Stomach (tissue), 9 donors: ENCODE measurements around the gene CFAP298. TPM values are rescaled to one million over a fixed set of nuclear protein-coding genes. Genes with fewer than 3 reads are reported as not detected.

Experiments used
- DNase-seq, 2 donors: peaks; one replicate each; pipeline versions ENCODE4 v3.0.0 to v3.0.0-alpha.2; 2013 to 2019
- H3K27ac ChIP-seq, 5 donors: fragments of 200-600 bp in 4 of 5; sonication (generic) in 4 of 5; one replicate each; pipeline ENCODE4 v1.5.1; 2013 to 2019; ENCODE audit warnings: mild to moderate bottlenecking in 1 of 5, moderate library complexity in 1 of 5
- H3K27me3 ChIP-seq, 3 donors: fragments of 200-600 bp; sonication (generic); one replicate each; pipeline ENCODE4 v1.5.1; 2017 to 2019; ENCODE audit warnings: mixed run types in 1 of 3
- H3K36me3 ChIP-seq, 4 donors: fragments of 200-600 bp; sonication (generic); 1 replicate in 3 of 4; 2 replicates in 1 of 4; pipeline ENCODE4 v1.5.1; 2016 to 2019
- H3K4me1 ChIP-seq, 4 donors: fragments of 200-600 bp; sonication (generic); one replicate each; pipeline ENCODE4 v1.5.1; 2016 to 2019
- H3K4me3 ChIP-seq, 4 donors: fragments of 200-600 bp; sonication (generic) in 3 of 4; one replicate each; pipeline ENCODE4 v1.5.1; 2016 to 2019; ENCODE audit warnings: mild to moderate bottlenecking in 1 of 4
- H3K9me3 ChIP-seq, 4 donors: fragments of 200-600 bp; sonication (generic); one replicate each; pipeline ENCODE4 v1.5.1; 2016 to 2019
- EP300 ChIP-seq: sonication (generic); formaldehyde crosslinking; IDR thresholded peaks from one replicate; pipeline ENCODE4 v1.6.1; 2017; ENCODE audit warnings: antibody characterized with exemption
- POLR2A ChIP-seq, 4 donors: fragments of 450-650 bp; IDR thresholded peaks; one replicate each; pipeline ENCODE4 v1.6.1; 2016; ENCODE audit warnings: antibody characterized with exemption in 4 of 4, control low read depth in 2 of 4, mild to moderate bottlenecking in 1 of 4, moderate library complexity in 1 of 4
- POLR2AphosphoS5 ChIP-seq, 3 donors: sonication (generic); formaldehyde crosslinking; IDR thresholded peaks; one replicate each; pipeline ENCODE4 v1.6.1; 2016; ENCODE audit warnings: antibody characterized with exemption in 3 of 3
- WGBS, 5 donors: extraction: QIAGEN DNeasy Blood & Tissue Kit in 3 of 5; methylation state at CpG; one replicate each; pipeline versions ENCODE4 v1.1.5 to v1.1.7; 2013 to 2018; 5-methylcytosine and 5-hydroxymethylcytosine counted together
- intact Hi-C: fragments of 100-400 bp; cut with DNase I; formaldehyde crosslinking; loops from one replicate; pipeline ENCODE4 v1.15.1; 2023; ENCODE audit warnings: low total_unique reads
- polyA plus RNA-seq, 3 donors: library from polyadenylated mRNA; stranded (reverse); fragments of 200-250 nt; gene quantifications; one replicate each; pipeline ENCODE4 v1.2.3, GENCODE V29; 2013
- total RNA-seq, 5 donors: library from RNA; depleted of rRNA; stranded (reverse); fragments of >200 nt; gene quantifications; one replicate each; pipeline versions ENCODE4 v1.1.0 to v1.2.3, GENCODE V29; 2014 to 2016
- TF ChIP-seq, protein P1 (sequence below), 7 experiments: fragments of 450-650 bp in 4 of 7; fragments of 200-600 bp in 3 of 7; sonication (generic) in 3 of 7; IDR thresholded peaks; one replicate each; pipeline ENCODE4 v1.5.1; 2016 to 2019; ENCODE audit warnings: antibody characterized with exemption in 7 of 7, control low read depth in 2 of 7, mild to moderate bottlenecking in 1 of 7
- donor health status: healthy with polysubstance abuse.
- donor health status: Bipolar disorder and iron deficiency.
- donor health status: healthy.

The CFAP298 gene
- total and polyA plus RNA-seq, 8 donors: 0.87 to 61.8 (median 29.5) TPM

DNA sequence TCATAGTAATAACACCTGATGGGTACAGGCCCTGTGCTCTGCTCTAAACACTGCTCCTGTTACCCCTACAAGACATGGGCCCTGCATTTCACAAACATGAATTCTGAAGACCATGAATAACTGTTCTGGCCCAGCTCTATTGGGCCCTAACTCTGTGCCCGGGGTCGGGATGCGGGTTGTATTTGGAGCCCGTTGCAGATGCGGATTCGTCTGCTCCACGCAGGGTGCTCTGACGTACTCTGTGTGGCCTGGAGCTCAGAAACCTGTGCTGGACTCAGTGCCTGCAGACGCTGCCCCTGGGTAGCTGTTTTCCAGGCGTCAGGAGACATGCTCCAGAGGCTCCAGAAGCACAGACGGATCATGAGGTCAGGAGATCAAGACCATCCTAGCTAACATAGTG lies 16.7 kb downstream of the CFAP298 start:
- Histone ChIP-seq H3K27ac (no peak overlapping the region), H3K4me1 (peaks cover 0 to 9% (median 7%) of the 10 kb centered on the region in 4 donors), H3K27me3 (no peaks in the 10 kb centered on the region), H3K4me3 (no peak overlapping the region), H3K9me3 (no peaks in the 10 kb centered on the region), H3K36me3 (peaks cover 0 to 26% (median 21%) of the 10 kb centered on the region in 4 donors)
- 88 to 96% (median 91%) methylated on average over 4 to 11 of the region's 11 CpGs for WGBS, 5 donors
- intact Hi-C loops: no loop called here
- TF ChIP-seq POLR2A (IDR thresholded peaks at IDR 0.05) (no peak), EP300 (no peak), POLR2AphosphoS5 (IDR thresholded peaks at IDR 0.05) (no peak)
- no peak for DNase-seq

DNA sequence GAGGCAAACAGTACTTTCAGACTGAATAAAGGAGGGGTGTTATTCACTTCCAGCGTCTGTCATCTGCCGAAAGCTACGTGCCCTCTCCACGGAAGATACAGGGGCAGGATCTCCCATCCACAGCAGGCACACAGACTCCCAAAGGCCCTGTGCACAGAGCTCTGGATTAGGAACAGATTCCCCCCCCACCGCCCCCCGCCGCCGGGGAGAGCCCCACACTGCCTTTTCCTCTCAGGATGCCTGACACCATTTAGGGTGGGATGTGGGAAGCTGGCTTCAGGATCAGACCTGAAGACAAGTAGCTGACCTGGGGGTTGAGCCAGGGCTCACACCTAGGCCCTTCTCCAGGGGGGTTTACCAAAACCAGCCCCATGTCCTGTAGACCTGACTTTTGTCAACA lies 18.5 kb downstream of the CFAP298 start:
- no peak for TF ChIP-seq POLR2A (IDR thresholded peaks at IDR 0.05)
- no peak for TF ChIP-seq POLR2AphosphoS5 (IDR thresholded peaks at IDR 0.05)
- Histone ChIP-seq H3K4me1 (peaks cover 0 to 9% (median 7%) of the 10 kb centered on the region in 4 donors), H3K27me3 (no peaks in the 10 kb centered on the region), H3K4me3 (no peak overlapping the region), H3K27ac (no peak overlapping the region), H3K9me3 (no peaks in the 10 kb centered on the region), H3K36me3 (peaks cover 0 to 8% (median 4%) of the 10 kb centered on the region in 4 donors)
- intact Hi-C loops: no loop called here
- 60 to 75% (median 72%) methylated on average over 8 of the region's 8 CpGs for WGBS, 5 donors
- DNase-seq: no peak

DNA sequence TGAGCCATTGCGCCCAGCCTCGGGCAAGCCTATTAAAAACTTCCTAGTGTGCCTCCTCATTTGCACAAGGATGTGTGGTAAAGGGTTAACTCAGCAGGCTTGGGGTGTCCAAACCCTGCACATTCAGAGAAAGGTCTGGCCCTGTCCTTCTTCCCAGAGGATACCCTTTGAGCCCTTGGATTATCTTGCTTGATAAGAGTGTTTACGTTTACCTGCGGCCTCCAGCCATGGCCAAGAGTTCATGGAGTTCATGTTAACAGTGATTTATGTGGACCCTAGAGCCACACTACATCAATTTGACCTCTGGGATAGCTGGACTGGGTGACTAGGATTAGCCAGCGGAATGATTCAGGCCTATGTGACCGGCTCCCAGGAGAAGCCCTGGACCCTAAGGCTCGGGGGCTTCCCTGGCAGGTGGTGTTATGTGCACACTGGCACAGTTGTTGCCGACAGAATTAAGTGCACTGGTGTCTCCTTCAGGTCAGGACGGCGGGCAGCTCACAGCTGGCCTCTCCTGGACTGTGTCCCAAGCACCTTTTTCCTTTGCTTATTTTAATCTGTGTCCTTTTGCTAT lies 19.2 kb downstream of the CFAP298 start:
- Histone ChIP-seq H3K36me3 (peaks cover 0 to 8% (median 0%) of the 10 kb centered on the region in 4 donors), H3K9me3 (no peaks in the 10 kb centered on the region), H3K4me3 (no peak overlapping the region), H3K4me1 (peaks cover 0 to 9% (median 7%) of the 10 kb centered on the region in 4 donors), H3K27ac (no peak overlapping the region), H3K27me3 (no peaks in the 10 kb centered on the region)
- no peak for TF ChIP-seq POLR2AphosphoS5 (IDR thresholded peaks at IDR 0.05)
- TF ChIP-seq POLR2A (IDR thresholded peaks at IDR 0.05): no peak
- TF ChIP-seq, protein P1, sequence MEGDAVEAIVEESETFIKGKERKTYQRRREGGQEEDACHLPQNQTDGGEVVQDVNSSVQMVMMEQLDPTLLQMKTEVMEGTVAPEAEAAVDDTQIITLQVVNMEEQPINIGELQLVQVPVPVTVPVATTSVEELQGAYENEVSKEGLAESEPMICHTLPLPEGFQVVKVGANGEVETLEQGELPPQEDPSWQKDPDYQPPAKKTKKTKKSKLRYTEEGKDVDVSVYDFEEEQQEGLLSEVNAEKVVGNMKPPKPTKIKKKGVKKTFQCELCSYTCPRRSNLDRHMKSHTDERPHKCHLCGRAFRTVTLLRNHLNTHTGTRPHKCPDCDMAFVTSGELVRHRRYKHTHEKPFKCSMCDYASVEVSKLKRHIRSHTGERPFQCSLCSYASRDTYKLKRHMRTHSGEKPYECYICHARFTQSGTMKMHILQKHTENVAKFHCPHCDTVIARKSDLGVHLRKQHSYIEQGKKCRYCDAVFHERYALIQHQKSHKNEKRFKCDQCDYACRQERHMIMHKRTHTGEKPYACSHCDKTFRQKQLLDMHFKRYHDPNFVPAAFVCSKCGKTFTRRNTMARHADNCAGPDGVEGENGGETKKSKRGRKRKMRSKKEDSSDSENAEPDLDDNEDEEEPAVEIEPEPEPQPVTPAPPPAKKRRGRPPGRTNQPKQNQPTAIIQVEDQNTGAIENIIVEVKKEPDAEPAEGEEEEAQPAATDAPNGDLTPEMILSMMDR (IDR thresholded peaks at IDR 0.05): no peak
- TF ChIP-seq EP300: no peak
- WGBS, 5 donors: 27 to 39% (median 29%) methylated on average over 10 of the region's 10 CpGs
- no peak for DNase-seq
- intact Hi-C loops: no loop called here

DNA sequence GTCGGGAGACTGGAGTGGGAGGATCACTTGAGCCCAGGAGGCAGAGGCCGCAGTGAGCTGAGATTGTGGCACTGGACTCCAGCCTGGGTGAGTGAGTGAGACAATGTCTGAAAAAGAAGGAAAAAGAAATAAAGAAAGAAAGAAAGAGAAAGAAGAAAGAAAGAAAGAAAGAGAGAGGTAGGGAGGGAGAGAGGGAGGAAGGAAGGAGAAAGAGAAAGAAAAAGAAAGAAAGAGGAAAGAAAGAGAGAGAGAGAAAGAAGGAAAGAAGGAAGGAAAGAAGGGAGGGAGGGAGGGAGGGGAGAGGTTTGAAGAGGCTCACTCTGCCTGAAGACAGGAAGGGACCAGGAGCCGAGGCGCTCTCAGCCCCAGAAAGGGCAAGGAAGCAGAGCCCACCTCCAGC lies 22.0 kb downstream of the CFAP298 start:
- Histone ChIP-seq H3K4me1 (peaks cover 0 to 9% (median 7%) of the 10 kb centered on the region in 4 donors), H3K27ac (no peak overlapping the region), H3K27me3 (no peaks in the 10 kb centered on the region), H3K9me3 (no peaks in the 10 kb centered on the region), H3K36me3 (peaks cover 0 to 8% (median 0%) of the 10 kb centered on the region in 4 donors), H3K4me3 (no peak overlapping the region)
- intact Hi-C loops: no loop called here
- TF ChIP-seq POLR2A (IDR thresholded peaks at IDR 0.05): no peak
- TF ChIP-seq, protein P1 (IDR thresholded peaks at IDR 0.05): no peak
- WGBS, 5 donors: 81 to 89% (median 85%) methylated on average over 4 of the region's 4 CpGs
- no peak for DNase-seq

DNA sequence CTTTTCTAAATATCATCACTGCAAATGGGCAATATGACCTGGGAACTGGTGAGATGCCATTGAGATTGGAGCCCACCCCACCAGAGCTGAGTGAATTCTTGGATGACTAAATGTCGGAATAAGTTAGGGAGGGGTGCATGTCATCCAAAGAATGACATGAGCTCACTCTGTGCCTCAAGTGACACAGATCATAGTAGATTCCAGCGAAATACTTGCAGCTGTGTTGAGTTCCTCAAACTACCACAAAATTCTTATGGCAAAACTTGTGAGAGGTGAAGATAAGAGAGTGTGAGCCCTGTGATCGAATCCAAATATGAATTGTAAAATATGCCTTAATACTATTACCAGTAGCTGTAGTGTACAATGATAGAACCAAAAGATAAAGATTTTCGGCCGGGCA lies 24.5 kb downstream of the CFAP298 start:
- intact Hi-C loops: no loop called here
- H3K27me3 ChIP-seq: no peaks in the 10 kb centered on the region
- peaks cover 0 to 8% (median 0%) of the 10 kb centered on the region in 4 donors for H3K36me3 ChIP-seq
- no peak overlapping the region for H3K4me3 ChIP-seq
- DNase-seq: no peak
- TF ChIP-seq EP300 (no peak), POLR2A (IDR thresholded peaks at IDR 0.05) (no peak), POLR2AphosphoS5 (IDR thresholded peaks at IDR 0.05) (no peak)
- TF ChIP-seq, protein P1 (IDR thresholded peaks at IDR 0.05): no peak
- whole genome bisulfite sequencing, 5 donors: 93 to 96% (median 96%) methylated on average over 5 of the region's 5 CpGs
- no peaks in the 10 kb centered on the region for H3K4me1 ChIP-seq
- H3K27ac ChIP-seq: no peak overlapping the region
- no peaks in the 10 kb centered on the region for H3K9me3 ChIP-seq
